ENCODE measurements around the gene ASIC1. TPM values are rescaled to one million over a fixed set of nuclear protein-coding genes. Genes with fewer than 3 reads are reported as not detected.

The ASIC1 gene
- total RNA-seq, 2 experiments from 2014 or later: 1.5 to 2.8 TPM

GRCh38 chr12:50062728-50063460, 5.5 kb downstream of the ASIC1 start:
- TF ChIP-seq, protein P1, sequence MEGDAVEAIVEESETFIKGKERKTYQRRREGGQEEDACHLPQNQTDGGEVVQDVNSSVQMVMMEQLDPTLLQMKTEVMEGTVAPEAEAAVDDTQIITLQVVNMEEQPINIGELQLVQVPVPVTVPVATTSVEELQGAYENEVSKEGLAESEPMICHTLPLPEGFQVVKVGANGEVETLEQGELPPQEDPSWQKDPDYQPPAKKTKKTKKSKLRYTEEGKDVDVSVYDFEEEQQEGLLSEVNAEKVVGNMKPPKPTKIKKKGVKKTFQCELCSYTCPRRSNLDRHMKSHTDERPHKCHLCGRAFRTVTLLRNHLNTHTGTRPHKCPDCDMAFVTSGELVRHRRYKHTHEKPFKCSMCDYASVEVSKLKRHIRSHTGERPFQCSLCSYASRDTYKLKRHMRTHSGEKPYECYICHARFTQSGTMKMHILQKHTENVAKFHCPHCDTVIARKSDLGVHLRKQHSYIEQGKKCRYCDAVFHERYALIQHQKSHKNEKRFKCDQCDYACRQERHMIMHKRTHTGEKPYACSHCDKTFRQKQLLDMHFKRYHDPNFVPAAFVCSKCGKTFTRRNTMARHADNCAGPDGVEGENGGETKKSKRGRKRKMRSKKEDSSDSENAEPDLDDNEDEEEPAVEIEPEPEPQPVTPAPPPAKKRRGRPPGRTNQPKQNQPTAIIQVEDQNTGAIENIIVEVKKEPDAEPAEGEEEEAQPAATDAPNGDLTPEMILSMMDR (IDR thresholded peaks at IDR 0.05): no peak
- peaks cover 13 to 16% of the 10 kb centered on the region in 2 experiments for H3K27me3 ChIP-seq (ENCODE audit: control insufficient read depth in 1 of 2, insufficient read depth in 2 of 2, low read length in 2 of 2)
- Mint-ChIP-seq H3K4me3 (no peak overlapping the region), H3K27me3 (peaks cover 24% of the 10 kb centered on the region), H3K36me3 (ENCODE audit: low read depth) (no peaks in the 10 kb centered on the region), H3K4me1 (ENCODE audit: low read depth) (peaks cover 22% of the 10 kb centered on the region), H3K9me3 (no peaks in the 10 kb centered on the region), H3K27ac (no peak overlapping the region)
- no peaks in the 10 kb centered on the region for H3K9me3 ChIP-seq (ENCODE audit: control insufficient read depth in 1 of 2, insufficient read depth in 1 of 2, low read length in 2 of 2)
- intact Hi-C loops (cut with DNase I, micrococcal nuclease): no loop called here
- no peak overlapping the region for H3K27ac ChIP-seq (ENCODE audit: low read depth in 1 of 2, low read length in 2 of 2)
- DNase-seq: no peak
- POLR2A ChIA-PET: no interaction called here
- H3K36me3 ChIP-seq (ENCODE audit: insufficient read depth, low read length): no peaks in the 10 kb centered on the region
- CTCF ChIA-PET: interaction anchor here (1.5 kb wide), 1 partner anchor 24 kb away, joined by 5 read pairs; no protein-coding TSS in a partner anchor
- peaks cover 20% of the 10 kb centered on the region for H3K4me1 ChIP-seq (ENCODE audit: insufficient read depth, low read length)
- no peak overlapping the region for H3K4me3 ChIP-seq (ENCODE audit: low read length)
- ATAC-seq (ENCODE audit: poor library complexity): no peak

DNA sequence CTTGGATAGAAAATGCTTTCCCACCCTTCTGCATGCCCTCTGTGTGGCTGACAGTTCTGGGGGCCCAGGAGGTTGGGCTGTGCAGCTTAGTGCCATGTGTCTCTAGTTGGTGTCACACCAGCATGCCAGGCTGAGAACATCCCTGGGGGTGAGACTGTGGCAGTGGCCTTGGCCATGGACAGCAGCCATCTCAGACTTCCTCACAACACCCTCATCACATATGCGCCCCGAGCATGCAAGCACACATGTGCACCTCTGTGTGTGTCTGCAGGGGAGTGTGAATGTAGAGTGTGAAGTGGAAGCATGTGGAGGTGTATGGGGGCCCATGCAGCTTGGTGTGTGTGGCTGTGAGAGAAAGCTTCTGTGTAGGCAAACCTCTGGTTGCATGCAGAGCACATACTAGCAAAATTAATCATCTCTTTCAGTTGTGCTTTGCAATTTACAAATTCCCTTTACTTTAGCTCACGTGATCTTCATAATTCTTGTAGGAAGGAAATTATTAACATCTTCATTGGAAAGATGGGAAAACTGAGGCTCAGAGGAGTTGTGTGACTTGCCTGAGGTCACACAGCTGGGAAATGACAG, 8.4 kb downstream of the ASIC1 start:
- no peak overlapping the region for H3K27ac Mint-ChIP-seq
- peaks cover 11% of the 10 kb centered on the region for H3K27me3 Mint-ChIP-seq
- Histone ChIP-seq H3K4me3 (ENCODE audit: low read length) (no peak overlapping the region), H3K27ac (ENCODE audit: low read depth in 1 of 2, low read length in 2 of 2) (no peak overlapping the region), H3K27me3 (ENCODE audit: control insufficient read depth in 1 of 2, insufficient read depth in 2 of 2, low read length in 2 of 2) (peaks cover 5 to 13% of the 10 kb centered on the region in 2 experiments), H3K36me3 (ENCODE audit: insufficient read depth, low read length) (no peaks in the 10 kb centered on the region), H3K9me3 (ENCODE audit: control insufficient read depth in 1 of 2, insufficient read depth in 1 of 2, low read length in 2 of 2) (no peaks in the 10 kb centered on the region), H3K4me1 (ENCODE audit: insufficient read depth, low read length) (peaks cover 6% of the 10 kb centered on the region)
- peaks cover 9% of the 10 kb centered on the region for H3K4me1 Mint-ChIP-seq (ENCODE audit: low read depth)
- no peak overlapping the region for H3K4me3 Mint-ChIP-seq
- CTCF ChIA-PET: interaction anchor here (1.2 to 2.4 kb wide), 4 partner anchors 9 to 99 kb away, joined by 3 to 9 read pairs (median 4); no protein-coding TSS in a partner anchor
- ATAC-seq (ENCODE audit: poor library complexity) (no peak), DNase-seq (no peak)
- TF ChIP-seq, protein P1 (IDR thresholded peaks at IDR 0.05): no peak
- intact Hi-C loops (cut with DNase I, micrococcal nuclease): no loop called here
- POLR2A ChIA-PET: no interaction called here
- no peaks in the 10 kb centered on the region for H3K36me3 Mint-ChIP-seq (ENCODE audit: low read depth)
- no peaks in the 10 kb centered on the region for H3K9me3 Mint-ChIP-seq

GRCh38 chr12:50066402-50066801, 9.0 kb downstream of the ASIC1 start:
- Histone ChIP-seq H3K27ac (ENCODE audit: low read depth in 1 of 2, low read length in 2 of 2) (no peak overlapping the region), H3K9me3 (ENCODE audit: control insufficient read depth in 1 of 2, insufficient read depth in 1 of 2, low read length in 2 of 2) (no peaks in the 10 kb centered on the region), H3K4me3 (ENCODE audit: low read length) (no peak overlapping the region), H3K27me3 (ENCODE audit: control insufficient read depth in 1 of 2, insufficient read depth in 2 of 2, low read length in 2 of 2) (peaks cover 2 to 13% of the 10 kb centered on the region in 2 experiments), H3K4me1 (ENCODE audit: insufficient read depth, low read length) (peaks cover 6% of the 10 kb centered on the region), H3K36me3 (ENCODE audit: insufficient read depth, low read length) (no peaks in the 10 kb centered on the region)
- intact Hi-C loops (cut with DNase I, micrococcal nuclease): no loop called here
- TF ChIP-seq, protein P1 (IDR thresholded peaks at IDR 0.05): no peak
- POLR2A ChIA-PET: no interaction called here
- Mint-ChIP-seq H3K27ac (no peak overlapping the region), H3K4me3 (no peak overlapping the region), H3K4me1 (ENCODE audit: low read depth) (peaks cover 10% of the 10 kb centered on the region), H3K9me3 (no peaks in the 10 kb centered on the region), H3K27me3 (peaks cover 6% of the 10 kb centered on the region), H3K36me3 (ENCODE audit: low read depth) (no peaks in the 10 kb centered on the region)
- ATAC-seq (ENCODE audit: poor library complexity) (no peak), DNase-seq (peak in 1 of 14 experiments; percentile 27)
- CTCF ChIA-PET: interaction anchor here (0.9 to 2.4 kb wide), 4 partner anchors 11 to 99 kb away, joined by 3 to 9 read pairs (median 4); no protein-coding TSS in a partner anchor
